Upper lobe of left lung (tissue), 6 donors: ENCODE results near the gene HNRNPUL1. TPM values are rescaled to one million over a fixed set of nuclear protein-coding genes. Genes with fewer than 3 reads are reported as not detected.
A peak's percentile ranks its signal among the peaks of the same experiment; 100 is the strongest.

Experiments used
- ATAC-seq, 2 donors: fragments of 200-7000 bp; cut with Tn5 transposase; one replicate each; pipeline ENCODE4 v1.9.1; 2022; ENCODE audit warnings: mild to moderate bottlenecking in 2 of 2, moderate library complexity in 2 of 2; ENCODE audit not compliant: low FRiP score in 2 of 2
- DNase-seq, 2 donors: peaks; one replicate each; pipeline ENCODE4 v3.0.0-alpha.2; 2019 to 2020
- H3K27ac ChIP-seq, 4 donors: fragments of 200-600 bp; sonication (generic); one replicate each; pipeline ENCODE4 v1.5.1; 2016 to 2019
- H3K27me3 ChIP-seq, 4 donors: fragments of 200-600 bp; sonication (generic); one replicate each; pipeline ENCODE4 v1.5.1; 2017 to 2019
- H3K36me3 ChIP-seq, 4 donors: fragments of 200-600 bp; sonication (generic); one replicate each; pipeline ENCODE4 v1.5.1; 2016 to 2019
- H3K4me1 ChIP-seq, 4 donors: fragments of 200-600 bp; sonication (generic); one replicate each; pipeline ENCODE4 v1.5.1; 2018 to 2019
- H3K4me3 ChIP-seq, 4 donors: fragments of 200-600 bp; sonication (generic); one replicate each; pipeline ENCODE4 v1.5.1; 2017 to 2019; ENCODE audit warnings: mild to moderate bottlenecking in 2 of 4, moderate library complexity in 1 of 4
- H3K9me3 ChIP-seq, 4 donors: fragments of 200-600 bp; sonication (generic); one replicate each; pipeline ENCODE4 v1.5.1; 2018 to 2019
- EP300 ChIP-seq, 4 donors: sonication (generic); formaldehyde crosslinking; IDR thresholded peaks; one replicate each; pipeline ENCODE4 v1.5.1; 2017; ENCODE audit warnings: antibody characterized with exemption in 4 of 4, control low read depth in 2 of 4
- POLR2A ChIP-seq, 4 donors: fragments of 450-650 bp; IDR thresholded peaks; one replicate each; pipeline ENCODE4 v1.5.1; 2016 to 2017; ENCODE audit warnings: antibody characterized with exemption in 4 of 4, mild to moderate bottlenecking in 2 of 4
- POLR2AphosphoS5 ChIP-seq, 2 donors: sonication (generic); formaldehyde crosslinking; IDR thresholded peaks; one replicate each; pipeline ENCODE4 v1.5.1; 2017; ENCODE audit warnings: antibody characterized with exemption in 2 of 2
- WGBS, 2 donors: methylation state at CpG; one replicate each; pipeline ENCODE4 v1.1.5; 2017 to 2018; 5-methylcytosine and 5-hydroxymethylcytosine counted together
- total RNA-seq, 6 donors: library from RNA; depleted of rRNA in 4 of 6; stranded (reverse); fragments of >200 nt in 4 of 6; gene quantifications; one replicate each; pipeline versions ENCODE4 v1.1.0 to v1.2.1, GENCODE V29; 2016 to 2021
- TF ChIP-seq, protein P1 (sequence below), 6 experiments: fragments of 450-650 bp in 4 of 6; fragments of 200-600 bp in 2 of 6; sonication (generic) in 2 of 6; IDR thresholded peaks; one replicate each; pipeline ENCODE4 v1.5.1; 2016 to 2019; ENCODE audit warnings: antibody characterized with exemption in 6 of 6
- donor health status: DM: no; HTN: no; CAD: no; lungs with moderate emphysema.
- donor health status: DM: no; HTN: yes; CAD: no; lungs with severe emphysema.

Gene HNRNPUL1
- total RNA-seq, 6 donors from 2014 or later, result 152 to 351 (median 211) TPM

DNA sequence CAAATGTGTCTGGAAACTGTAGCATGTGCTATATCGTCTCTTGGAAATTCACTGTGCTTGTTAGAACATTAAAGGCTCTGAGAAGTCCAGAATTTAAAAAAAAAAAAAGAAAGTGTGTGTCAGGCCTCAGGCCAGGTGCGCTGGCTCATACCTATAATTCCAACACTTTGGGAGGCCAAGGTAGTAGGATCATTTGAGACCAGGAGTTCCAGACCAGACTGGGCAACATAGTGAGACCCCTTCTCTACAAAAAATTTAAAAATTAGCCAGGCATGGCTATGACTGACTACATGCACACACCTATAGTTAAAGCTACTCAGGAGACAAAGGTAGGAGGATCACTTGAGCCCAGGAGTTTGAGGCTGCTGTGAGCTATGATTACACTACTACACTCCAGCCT is 4.9 kb downstream of the HNRNPUL1 start:
- Histone ChIP-seq H3K27me3 (no peaks in the 10 kb centered on the region), H3K4me3 (no peak overlapping the region), H3K27ac (no peak overlapping the region), H3K4me1 (peaks cover 24 to 30% (median 27%) of the 10 kb centered on the region in 4 donors), H3K9me3 (no peaks in the 10 kb centered on the region), H3K36me3 (peaks cover 55 to 66% (median 63%) of the 10 kb centered on the region in 4 donors)
- TF ChIP-seq, protein P1, sequence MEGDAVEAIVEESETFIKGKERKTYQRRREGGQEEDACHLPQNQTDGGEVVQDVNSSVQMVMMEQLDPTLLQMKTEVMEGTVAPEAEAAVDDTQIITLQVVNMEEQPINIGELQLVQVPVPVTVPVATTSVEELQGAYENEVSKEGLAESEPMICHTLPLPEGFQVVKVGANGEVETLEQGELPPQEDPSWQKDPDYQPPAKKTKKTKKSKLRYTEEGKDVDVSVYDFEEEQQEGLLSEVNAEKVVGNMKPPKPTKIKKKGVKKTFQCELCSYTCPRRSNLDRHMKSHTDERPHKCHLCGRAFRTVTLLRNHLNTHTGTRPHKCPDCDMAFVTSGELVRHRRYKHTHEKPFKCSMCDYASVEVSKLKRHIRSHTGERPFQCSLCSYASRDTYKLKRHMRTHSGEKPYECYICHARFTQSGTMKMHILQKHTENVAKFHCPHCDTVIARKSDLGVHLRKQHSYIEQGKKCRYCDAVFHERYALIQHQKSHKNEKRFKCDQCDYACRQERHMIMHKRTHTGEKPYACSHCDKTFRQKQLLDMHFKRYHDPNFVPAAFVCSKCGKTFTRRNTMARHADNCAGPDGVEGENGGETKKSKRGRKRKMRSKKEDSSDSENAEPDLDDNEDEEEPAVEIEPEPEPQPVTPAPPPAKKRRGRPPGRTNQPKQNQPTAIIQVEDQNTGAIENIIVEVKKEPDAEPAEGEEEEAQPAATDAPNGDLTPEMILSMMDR (IDR thresholded peaks at IDR 0.05), result no peak
- no peak for TF ChIP-seq EP300 (IDR thresholded peaks at IDR 0.05)
- WGBS, 2 donors, result 96 to 99% methylated on average over 2 of the region's 2 CpGs
- no peak for DNase-seq
- ATAC-seq, result no peak

DNA sequence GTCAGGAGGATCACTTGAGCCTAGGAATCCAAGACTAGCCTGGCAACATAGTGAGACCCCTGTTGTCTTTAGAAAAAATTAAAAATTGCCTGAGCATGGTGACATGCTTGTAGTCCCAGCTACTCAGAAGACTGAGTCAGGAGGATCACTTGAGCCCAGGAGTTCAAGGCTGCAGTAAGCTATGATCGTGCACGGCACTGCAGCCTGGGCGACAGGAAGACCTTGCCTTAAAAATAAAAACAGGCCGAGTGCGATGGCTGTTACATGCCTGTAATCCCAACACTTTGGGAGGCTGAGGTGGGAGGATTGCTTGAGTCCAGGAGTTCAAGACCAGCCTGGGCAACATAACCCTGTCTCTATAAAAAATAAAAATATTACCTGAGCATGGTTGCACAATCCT is 5.4 kb downstream of the HNRNPUL1 start:
- H3K9me3 ChIP-seq, result no peaks in the 10 kb centered on the region
- H3K27ac ChIP-seq, result no peak overlapping the region
- ATAC-seq (no peak), DNase-seq (no peak)
- H3K36me3 ChIP-seq, result peaks cover 60 to 72% (median 68%) of the 10 kb centered on the region in 4 donors
- no peak overlapping the region for H3K4me3 ChIP-seq
- peaks cover 24 to 30% (median 27%) of the 10 kb centered on the region in 4 donors for H3K4me1 ChIP-seq
- TF ChIP-seq POLR2AphosphoS5 (IDR thresholded peaks at IDR 0.05) (no peak), POLR2A (IDR thresholded peaks at IDR 0.05) (no peak), EP300 (IDR thresholded peaks at IDR 0.05) (no peak)
- TF ChIP-seq, protein P1 (IDR thresholded peaks at IDR 0.05), result no peak
- WGBS, 2 donors, result 91 to 95% methylated on average over 5 of the region's 5 CpGs
- no peaks in the 10 kb centered on the region for H3K27me3 ChIP-seq

DNA sequence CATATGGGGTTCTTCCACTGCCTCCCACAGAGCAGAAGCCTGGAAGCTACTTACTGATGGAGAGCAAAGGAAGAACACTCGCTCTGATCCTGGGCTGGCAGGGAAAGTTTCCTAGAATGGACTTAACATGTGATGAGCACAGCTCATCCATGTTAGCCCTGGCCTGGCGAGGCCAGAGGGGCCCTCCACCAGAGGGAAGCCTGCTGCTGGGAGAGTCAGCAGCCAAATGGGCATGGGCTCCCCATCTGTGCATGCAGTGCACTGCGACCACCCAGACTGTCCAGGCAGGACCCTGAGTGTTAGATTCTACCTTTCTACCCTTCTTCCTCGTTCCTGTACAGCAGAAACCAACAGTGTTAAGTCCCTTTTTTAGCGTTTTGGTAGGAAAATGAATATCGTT is 8.9 kb downstream of the HNRNPUL1 start:
- H3K4me3 ChIP-seq, result no peak overlapping the region
- no peaks in the 10 kb centered on the region for H3K9me3 ChIP-seq
- H3K27ac ChIP-seq, result no peak overlapping the region
- WGBS, 2 donors, result 89 to 94% methylated on average over 6 of the region's 6 CpGs
- TF ChIP-seq POLR2A (IDR thresholded peaks at IDR 0.05), result no peak
- TF ChIP-seq, protein P1 (IDR thresholded peaks at IDR 0.05), result no peak
- no peak for TF ChIP-seq EP300 (IDR thresholded peaks at IDR 0.05)
- no peak for TF ChIP-seq POLR2AphosphoS5 (IDR thresholded peaks at IDR 0.05)
- no peak for ATAC-seq
- H3K27me3 ChIP-seq, result no peaks in the 10 kb centered on the region
- peaks cover 89 to 100% (median 97%) of the 10 kb centered on the region in 4 donors for H3K36me3 ChIP-seq
- peak in 1 of 2 donors; percentile 35 for DNase-seq
- H3K4me1 ChIP-seq, result peaks cover 0 to 2% (median under 1%) of the 10 kb centered on the region in 4 donors

DNA sequence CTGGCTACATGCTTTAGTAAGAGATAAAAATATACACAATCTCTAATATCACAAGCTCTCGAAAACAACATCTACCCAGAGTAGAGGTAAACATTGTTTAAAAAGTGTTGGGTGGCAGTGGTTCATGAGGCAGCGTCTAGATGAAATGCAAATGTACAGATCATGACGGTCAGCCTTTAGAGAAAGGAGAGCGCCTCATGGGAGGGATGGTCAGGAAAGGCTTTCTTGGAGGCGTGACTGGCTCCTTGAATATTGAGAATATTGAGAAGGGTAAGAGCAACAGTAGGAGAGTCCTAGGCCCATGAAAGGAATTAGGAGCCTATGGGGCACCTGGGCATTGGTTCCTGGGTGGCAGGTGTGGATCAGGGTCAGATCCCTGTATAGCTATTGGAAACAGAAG is 10.6 kb downstream of the HNRNPUL1 start:
- ATAC-seq (no peak), DNase-seq (no peak)
- H3K36me3 ChIP-seq, result peaks cover 93 to 100% (median 97%) of the 10 kb centered on the region in 4 donors
- no peak overlapping the region for H3K27ac ChIP-seq
- H3K27me3 ChIP-seq, result no peaks in the 10 kb centered on the region
- 94 to 97% methylated on average over 5 of the region's 5 CpGs for WGBS, 2 donors
- H3K4me3 ChIP-seq, result no peak overlapping the region
- H3K9me3 ChIP-seq, result no peaks in the 10 kb centered on the region
- no peaks in the 10 kb centered on the region for H3K4me1 ChIP-seq
- TF ChIP-seq POLR2AphosphoS5 (IDR thresholded peaks at IDR 0.05) (no peak), EP300 (IDR thresholded peaks at IDR 0.05) (no peak)
- TF ChIP-seq, protein P1 (IDR thresholded peaks at IDR 0.05), result no peak

DNA sequence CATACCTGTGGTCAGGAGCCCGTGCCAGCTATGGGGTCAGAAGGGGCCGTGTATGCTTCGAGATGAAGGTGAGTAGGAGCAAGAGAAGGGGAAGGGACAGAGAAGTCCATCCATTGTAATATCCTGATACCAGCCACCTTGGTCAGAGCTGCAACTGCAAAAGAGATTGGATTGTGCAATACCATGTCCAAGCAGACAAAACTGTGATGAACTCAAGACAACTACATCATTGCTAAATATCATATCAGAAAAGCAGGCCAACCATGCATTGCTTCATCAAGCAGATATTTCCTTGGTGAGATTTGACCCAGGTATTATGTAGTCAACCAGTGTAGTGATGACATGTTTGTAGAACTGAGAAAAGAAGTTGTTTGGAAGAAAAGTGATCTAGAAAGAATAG is 12.1 kb downstream of the HNRNPUL1 start:
- Histone ChIP-seq H3K36me3 (peaks cover 94 to 100% (median 98%) of the 10 kb centered on the region in 4 donors), H3K27ac (no peak overlapping the region), H3K9me3 (no peaks in the 10 kb centered on the region), H3K27me3 (no peaks in the 10 kb centered on the region), H3K4me3 (no peak overlapping the region), H3K4me1 (no peaks in the 10 kb centered on the region)
- TF ChIP-seq, protein P1 (IDR thresholded peaks at IDR 0.05), result no peak
- TF ChIP-seq POLR2AphosphoS5 (IDR thresholded peaks at IDR 0.05) (no peak), EP300 (IDR thresholded peaks at IDR 0.05) (no peak)
- DNase-seq, result no peak
- WGBS, 2 donors, result 53 to 62% methylated on average over 3 of the region's 3 CpGs
- ATAC-seq, result no peak
